ENCODE results near the gene TRUB2. TPM values are rescaled to one million over a fixed set of nuclear protein-coding genes. Genes with fewer than 3 reads are reported as not detected.

The TRUB2 gene
- total RNA-seq (2022) (36.1 and 37.6 TPM in 2 replicates), Bru-seq, nascent RNA (percentile 59 among the genes with signal in this experiment), BruChase-seq, experiment 1, labeled RNA remaining after a 6-hour chase (percentile 75 among the genes with signal in this experiment), BruChase-seq, experiment 2, labeled RNA remaining after a 2-hour chase (percentile 57 among the genes with signal in this experiment)
- long read RNA-seq, full-length matches to known transcripts = 76 of 84 reads
- long read RNA-seq, partial matches to known transcripts = 4 of 84 reads
- long read RNA-seq, other reads (novel, unspliced or antisense) = 4 of 84 reads

GRCh38 chr9:128322404-128323211, at the start of gene TRUB2, which contains the start of gene COQ4:
Gene TRUB2 (minus strand): TSS chr9:128322447. CDS start chr9:128322408, 39 bp downstream.
Gene COQ4 (plus strand): TSS chr9:128322839. CDS start chr9:128322859, 20 bp downstream.
- Mint-ChIP-seq H3K27me3 (ENCODE audit: insufficient read depth, unreplicated experiment) (no peaks in the 10 kb centered on the region), H3K4me1 (ENCODE audit: insufficient read depth, unreplicated experiment) (peaks cover 8% of the 10 kb centered on the region), H3K4me3 (ENCODE audit: unreplicated experiment) (peak within 1 kb of the TSS; percentile 86), H3K9me3 (ENCODE audit: unreplicated experiment) (no peaks in the 10 kb centered on the region), H3K36me3 (ENCODE audit: insufficient read depth, unreplicated experiment) (peaks cover 47% of the 10 kb centered on the region), H3K27ac (ENCODE audit: low read depth, unreplicated experiment) (peak within 1 kb of the TSS; percentile 95)
- CTCF ChIA-PET = interaction anchor here (1.7 kb wide), 1 partner anchor 25 kb away, joined by 5 read pairs; no protein-coding TSS in a partner anchor
- intact Hi-C loops (cut with micrococcal nuclease) = loop anchor here (1.0 to 2.0 kb wide), 3 partner anchors 16 to 27 kb away; partner anchors contain the start of gene SLC27A4
- POLR2A ChIA-PET = interaction anchor here (0.6 to 2.6 kb wide), 12 partner anchors 11 to 155 kb away, joined by 3 to 14 read pairs (median 4); partner anchors contain the start of genes SLC27A4 and URM1
- DNase-seq (ENCODE audit: unreplicated experiment) = peak; percentile 95
- no TSS peak for BruUV-seq (replicated peaks)
- no peak for TF ChIP-seq CTCF (IDR thresholded peaks at IDR 0.05; ENCODE audit: unreplicated experiment)

- Mint-ChIP-seq H3K27me3 (ENCODE audit: insufficient read depth, unreplicated experiment) (no peaks in the 10 kb centered on the region), H3K9me3 (ENCODE audit: unreplicated experiment) (no peaks in the 10 kb centered on the region), H3K36me3 (ENCODE audit: insufficient read depth, unreplicated experiment) (peaks cover 23% of the 10 kb centered on the region), H3K4me3 (ENCODE audit: unreplicated experiment) (peak overlapping the region; percentile 84), H3K27ac (ENCODE audit: low read depth, unreplicated experiment) (peak overlapping the region; percentile 84), H3K4me1 (ENCODE audit: insufficient read depth, unreplicated experiment) (peaks cover 34% of the 10 kb centered on the region)
- intact Hi-C loops (cut with micrococcal nuclease) = no loop called here
- CTCF ChIA-PET = interaction anchor here (0.5 to 2.9 kb wide), 8 partner anchors 10 to 1271 kb away, joined by 3 to 23 read pairs (median 3); no protein-coding TSS in a partner anchor
- POLR2A ChIA-PET = interaction anchor here (0.6 to 3.5 kb wide), 27 partner anchors 10 to 703 kb away, joined by 3 to 41 read pairs (median 4); partner anchors contain the start of genes COQ4, DOLK, GOLGA2 and NUP188
- TF ChIP-seq CTCF (IDR thresholded peaks at IDR 0.05; ENCODE audit: unreplicated experiment) = no peak
- no peak for DNase-seq (ENCODE audit: unreplicated experiment)
- TSS peak; percentile 71 for BruUV-seq (replicated peaks)
Observed at GRCh38 chr9:128371630-128372117, 49.4 kb upstream of the TRUB2 start.

DNA sequence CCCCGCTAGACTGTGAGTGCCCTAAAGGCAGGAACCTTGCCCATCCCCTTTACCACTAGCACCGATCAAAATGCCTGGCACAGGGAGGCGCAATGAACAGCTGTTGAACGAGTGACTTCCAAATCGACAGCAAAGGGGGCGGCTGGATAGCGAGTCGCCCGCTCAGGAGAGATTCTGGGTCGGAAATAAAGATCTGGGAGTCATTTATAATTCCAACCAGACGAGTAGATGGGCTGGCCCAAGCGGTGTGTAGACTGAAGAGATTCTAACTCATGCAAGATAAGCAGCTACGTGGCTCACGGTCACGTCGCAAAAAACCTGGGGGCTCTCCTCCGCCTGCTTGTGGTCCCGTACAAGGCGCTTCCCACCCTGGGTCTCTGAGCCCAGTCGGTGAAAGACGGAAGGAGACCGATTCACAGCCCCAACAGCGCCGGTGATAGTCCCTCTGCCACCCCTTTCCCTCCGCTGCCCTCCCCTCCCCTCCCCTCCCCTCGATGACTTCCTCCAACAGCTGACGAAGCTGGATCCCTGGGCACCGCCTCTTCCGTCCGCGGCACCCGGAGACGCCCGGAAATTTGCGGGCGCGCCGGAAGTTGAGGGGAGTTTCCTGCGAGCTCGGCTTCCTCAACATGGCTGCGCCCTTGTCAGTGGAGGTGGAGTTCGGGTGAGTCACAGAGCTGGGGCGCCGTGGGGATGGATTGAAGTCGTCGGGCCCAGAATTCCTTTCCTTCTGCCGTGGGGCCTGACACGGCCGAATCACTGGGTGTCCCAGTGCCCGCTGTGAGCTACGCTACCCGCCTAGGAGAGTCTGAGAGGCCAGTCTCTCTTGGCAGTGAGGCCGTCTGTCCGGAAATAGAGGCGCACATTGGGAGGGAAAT, 48.7 kb upstream of the TRUB2 start, which contains the start of gene URM1:
TSS of gene URM1 (plus strand) at position 623 of the 878 bp plus-strand sequence. CDS start at position 630, 7 bp downstream.
- ChIA-PET CTCF (interaction anchor here (0.5 to 2.9 kb wide), 7 partner anchors 9 to 407 kb away, joined by 3 to 23 read pairs (median 3); partner anchors contain the start of gene CERCAM), POLR2A (interaction anchor here (0.6 to 3.5 kb wide), 34 partner anchors 9 to 710 kb away, joined by 3 to 41 read pairs (median 4); partner anchors contain the start of genes COQ4, DOLK, DOLPP1 and ENDOG)
- intact Hi-C loops (cut with micrococcal nuclease) = no loop called here
- Mint-ChIP-seq H3K4me1 (ENCODE audit: insufficient read depth, unreplicated experiment) (peaks cover 34% of the 10 kb centered on the region), H3K9me3 (ENCODE audit: unreplicated experiment) (no peaks in the 10 kb centered on the region), H3K27ac (ENCODE audit: low read depth, unreplicated experiment) (peak within 1 kb of the TSS; percentile 84), H3K27me3 (ENCODE audit: insufficient read depth, unreplicated experiment) (no peaks in the 10 kb centered on the region), H3K4me3 (ENCODE audit: unreplicated experiment) (peak within 1 kb of the TSS; percentile 84), H3K36me3 (ENCODE audit: insufficient read depth, unreplicated experiment) (peaks cover 16% of the 10 kb centered on the region)
- DNase-seq (ENCODE audit: unreplicated experiment) = peak; percentile 96
- no peak for TF ChIP-seq CTCF (IDR thresholded peaks at IDR 0.05; ENCODE audit: unreplicated experiment)
- TSS peak; percentile 96 for BruUV-seq (replicated peaks)

Measured in MCF 10A (cell line).